ENCODE measurements around the gene ARHGEF6.
A peak's percentile ranks its signal among the peaks of the same experiment; 100 is the strongest.

ARHGEF6 gene

DNA sequence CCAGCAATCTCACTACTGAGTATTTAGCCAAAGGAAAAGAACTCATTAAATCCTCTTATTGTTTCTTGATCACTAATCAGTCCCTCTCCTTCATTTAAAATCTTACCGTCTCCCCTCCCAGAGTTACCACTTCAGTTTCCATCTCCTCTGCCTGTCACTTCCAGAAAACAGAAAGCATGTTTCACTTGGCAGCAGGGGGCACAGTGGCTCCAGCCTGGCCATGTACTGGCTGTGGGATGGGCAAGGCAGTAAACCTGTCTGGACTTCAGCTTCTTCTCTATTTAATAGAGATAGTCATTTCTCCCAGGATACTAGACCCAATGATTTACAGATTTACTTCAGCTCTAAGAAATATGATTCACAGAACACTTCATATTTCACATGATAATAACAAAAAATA lies 69.6 kb downstream of the ARHGEF6 start:
- H3K27me3 Mint-ChIP-seq (ENCODE audit: low read depth): no peaks in the 10 kb centered on the region
- H3K36me3 Mint-ChIP-seq (ENCODE audit: low read depth): peaks cover 20% of the 10 kb centered on the region
- H3K9me3 Mint-ChIP-seq: no peaks in the 10 kb centered on the region
- peak overlapping the region; percentile 26 for H3K4me3 Mint-ChIP-seq
- peaks cover 32% of the 10 kb centered on the region for H3K4me1 Mint-ChIP-seq (ENCODE audit: low read depth)
- peak overlapping the region; percentile 98 for H3K27ac Mint-ChIP-seq

DNA sequence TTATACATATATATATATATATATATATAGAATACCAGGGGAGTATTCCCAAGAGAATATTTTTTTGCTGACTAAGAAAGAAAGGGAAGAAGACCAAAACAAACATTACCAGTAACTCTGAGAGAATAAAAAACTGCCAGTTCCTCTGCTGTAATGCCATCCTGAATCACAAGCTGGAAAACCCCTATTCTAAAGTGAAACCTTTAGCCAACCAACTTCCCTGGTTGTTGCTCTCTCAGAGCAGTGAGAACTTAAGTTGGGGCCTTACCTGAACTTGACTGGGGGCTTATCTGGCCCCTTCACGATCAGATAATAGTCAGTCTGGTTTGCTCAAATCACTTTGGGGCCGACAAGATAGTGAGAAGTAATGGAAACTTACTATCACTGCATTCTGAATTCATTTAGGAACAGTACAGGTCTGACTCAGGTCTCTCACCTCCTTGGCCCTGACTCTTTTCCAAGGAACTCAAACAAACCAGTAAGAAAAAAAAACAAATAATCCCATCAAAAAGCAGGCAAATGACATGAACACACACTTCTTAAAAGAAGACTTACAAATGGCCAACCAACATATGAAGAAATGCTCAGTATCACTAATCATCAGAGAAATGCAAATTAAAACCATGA lies 70.3 kb downstream of the ARHGEF6 start:
- Mint-ChIP-seq H3K4me3 (peak overlapping the region; percentile 53), H3K4me1 (ENCODE audit: low read depth) (peaks cover 31% of the 10 kb centered on the region)

DNA sequence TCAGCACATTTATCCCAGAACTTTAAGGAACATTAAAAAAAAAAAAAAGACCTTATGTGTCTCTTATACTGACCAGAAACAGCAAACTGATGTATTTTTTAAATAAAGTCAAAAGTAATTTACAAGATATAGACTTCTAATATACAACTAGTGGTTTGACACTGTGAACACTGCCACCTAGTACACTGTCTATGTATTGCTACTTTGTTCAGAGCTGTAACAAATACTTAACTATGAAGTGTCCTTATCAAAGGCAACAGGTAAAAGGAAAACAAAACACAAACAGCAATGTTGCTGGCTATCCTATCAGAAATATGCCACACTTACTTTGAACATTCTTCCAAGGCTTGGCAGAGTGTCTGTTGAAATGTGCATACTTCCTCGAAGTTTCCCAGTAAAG lies 72.4 kb downstream of the ARHGEF6 start:
- H3K4me1 Mint-ChIP-seq (ENCODE audit: low read depth): peaks cover 20% of the 10 kb centered on the region
- H3K4me3 Mint-ChIP-seq: no peak overlapping the region
- no peaks in the 10 kb centered on the region for H3K9me3 Mint-ChIP-seq
- H3K27ac Mint-ChIP-seq: no peak overlapping the region
- no peaks in the 10 kb centered on the region for H3K27me3 Mint-ChIP-seq (ENCODE audit: low read depth)
- H3K36me3 Mint-ChIP-seq (ENCODE audit: low read depth): peaks cover 34% of the 10 kb centered on the region

More for the DNA sequence above, 70.3 kb downstream of the ARHGEF6 start:
- Mint-ChIP-seq H3K36me3 (ENCODE audit: low read depth) (peaks cover 23% of the 10 kb centered on the region), H3K27me3 (ENCODE audit: low read depth) (no peaks in the 10 kb centered on the region), H3K9me3 (no peaks in the 10 kb centered on the region), H3K27ac (peak overlapping the region; percentile 98)

DNA sequence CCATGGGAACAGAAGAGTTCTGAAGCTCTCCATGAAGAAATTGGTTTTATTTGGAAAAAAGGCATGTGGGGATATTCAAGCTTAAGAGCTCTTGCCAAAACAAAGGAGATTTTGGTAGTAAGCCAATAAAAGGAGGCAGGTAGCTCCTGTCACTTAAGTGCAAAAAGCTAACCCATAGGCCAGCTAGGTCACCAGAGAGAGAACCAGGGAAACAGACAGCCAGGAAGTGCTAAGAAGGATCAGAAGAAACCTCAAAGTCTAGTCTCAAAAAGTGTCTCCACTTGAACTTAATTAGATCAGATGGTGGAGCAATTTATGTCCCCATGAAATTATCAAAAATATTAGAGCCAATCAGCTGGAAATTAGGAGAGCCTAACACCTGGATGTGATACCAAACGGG lies 83.6 kb downstream of the ARHGEF6 start:
- peaks cover 31% of the 10 kb centered on the region for H3K36me3 Mint-ChIP-seq (ENCODE audit: low read depth)
- no peaks in the 10 kb centered on the region for H3K27me3 Mint-ChIP-seq (ENCODE audit: low read depth)
- H3K9me3 Mint-ChIP-seq: peaks cover 18% of the 10 kb centered on the region
- H3K4me3 Mint-ChIP-seq: no peak overlapping the region
- H3K27ac Mint-ChIP-seq: no peak overlapping the region
- H3K4me1 Mint-ChIP-seq (ENCODE audit: low read depth): peaks cover 44% of the 10 kb centered on the region

DNA sequence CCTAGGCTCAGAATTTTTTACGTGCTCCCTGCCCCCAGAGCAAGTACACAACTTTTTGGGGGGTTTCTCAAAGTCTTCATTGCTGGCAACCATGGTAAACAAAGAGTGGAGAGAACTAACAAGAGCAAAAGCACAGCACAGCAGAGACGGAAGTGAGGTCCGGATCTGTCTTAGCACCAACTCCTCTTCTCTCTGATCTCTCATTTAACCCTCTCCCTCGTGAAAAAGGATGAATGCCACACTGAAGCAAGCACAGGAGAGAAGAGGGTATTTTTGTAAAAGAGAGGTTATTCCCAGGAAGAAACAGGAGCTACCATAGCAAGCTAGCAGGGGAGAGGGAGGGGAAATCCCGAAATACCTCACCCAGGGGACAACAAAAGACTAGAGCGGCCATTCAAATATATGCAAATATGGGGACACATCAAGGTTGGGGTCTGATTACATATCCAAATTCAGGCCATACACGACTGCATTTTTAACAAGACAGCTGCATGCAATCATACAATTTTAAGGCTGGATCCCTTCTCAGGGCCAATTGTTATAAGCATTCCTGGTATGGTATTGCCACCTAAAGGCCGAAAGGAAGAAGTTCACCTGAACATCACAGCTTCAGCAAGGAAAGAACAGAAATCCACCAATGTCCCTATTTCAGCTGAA lies 86.2 kb downstream of the ARHGEF6 start:
- H3K4me1 Mint-ChIP-seq (ENCODE audit: low read depth): peaks cover 59% of the 10 kb centered on the region
- peak overlapping the region; percentile 98 for H3K27ac Mint-ChIP-seq
- peak overlapping the region; percentile 80 for H3K4me3 Mint-ChIP-seq
- peaks cover 22% of the 10 kb centered on the region for H3K36me3 Mint-ChIP-seq (ENCODE audit: low read depth)
- H3K27me3 Mint-ChIP-seq (ENCODE audit: low read depth): no peaks in the 10 kb centered on the region
- peaks cover 5% of the 10 kb centered on the region for H3K9me3 Mint-ChIP-seq

DNA sequence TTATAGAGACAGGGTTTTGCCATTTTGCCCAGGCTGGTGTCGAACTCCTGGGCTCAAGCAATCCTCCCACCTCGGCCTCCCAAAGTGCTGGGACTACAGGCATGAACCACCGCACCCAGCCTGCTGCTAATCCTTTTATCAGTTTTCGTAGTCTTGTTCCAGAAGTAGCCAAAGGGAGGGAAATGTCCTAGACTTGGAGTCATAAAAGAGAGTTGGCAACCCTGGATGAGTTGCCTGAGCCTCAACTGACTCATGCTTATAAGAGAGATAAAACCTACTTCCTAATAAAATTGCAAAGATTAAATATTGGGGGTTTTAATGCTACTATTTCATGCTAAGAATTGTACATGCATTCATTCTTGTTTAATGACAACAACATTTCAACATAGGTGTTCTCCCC lies 88.5 kb downstream of the ARHGEF6 start:
- peaks cover 69% of the 10 kb centered on the region for H3K4me1 Mint-ChIP-seq (ENCODE audit: low read depth)
- H3K36me3 Mint-ChIP-seq (ENCODE audit: low read depth): peaks cover 25% of the 10 kb centered on the region
- no peaks in the 10 kb centered on the region for H3K9me3 Mint-ChIP-seq

DNA sequence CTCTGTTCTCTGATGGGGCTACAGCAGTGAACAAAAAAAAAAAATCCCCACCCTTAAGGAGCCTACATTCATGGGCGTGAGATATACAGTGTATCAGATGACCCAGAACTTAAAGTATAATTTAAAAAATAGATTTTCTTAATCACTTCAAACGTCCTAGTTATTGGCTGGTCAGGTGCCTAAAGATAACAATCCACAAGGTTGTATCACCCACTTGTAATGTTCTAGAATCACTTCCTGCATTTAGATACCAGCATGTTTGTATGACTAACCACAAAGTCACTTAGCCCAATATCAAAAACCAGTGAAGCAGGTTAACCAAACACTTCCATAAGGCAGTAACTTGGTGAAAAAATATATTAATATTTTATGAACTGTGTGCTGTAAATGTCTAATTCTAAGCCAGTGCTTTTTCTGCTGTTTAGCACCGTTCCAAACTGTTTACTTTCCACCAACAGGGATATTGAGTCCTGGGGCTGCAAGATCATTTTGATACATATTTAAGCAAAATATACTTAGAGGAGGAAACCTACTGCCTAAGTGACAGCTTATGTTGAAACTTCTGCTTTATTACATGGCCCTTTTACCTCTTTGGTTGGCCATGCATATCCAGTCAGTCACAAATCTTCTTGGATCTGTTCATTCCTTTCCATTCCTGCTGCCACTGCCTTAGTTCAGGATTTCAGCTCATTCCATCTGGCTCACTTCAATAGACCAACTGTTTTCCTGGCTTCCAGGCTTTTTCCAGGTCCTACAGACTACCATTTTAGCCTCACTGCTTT lies 89.5 kb downstream of the ARHGEF6 start:
- Mint-ChIP-seq H3K4me1 (ENCODE audit: low read depth) (peaks cover 65% of the 10 kb centered on the region), H3K27me3 (ENCODE audit: low read depth) (no peaks in the 10 kb centered on the region), H3K27ac (peak overlapping the region; percentile 69), H3K36me3 (ENCODE audit: low read depth) (peaks cover 28% of the 10 kb centered on the region), H3K9me3 (no peaks in the 10 kb centered on the region), H3K4me3 (peak overlapping the region; percentile 46)

More for the DNA sequence above, 88.5 kb downstream of the ARHGEF6 start:
- Mint-ChIP-seq H3K27ac (no peak overlapping the region), H3K4me3 (no peak overlapping the region), H3K27me3 (ENCODE audit: low read depth) (no peaks in the 10 kb centered on the region)

DNA sequence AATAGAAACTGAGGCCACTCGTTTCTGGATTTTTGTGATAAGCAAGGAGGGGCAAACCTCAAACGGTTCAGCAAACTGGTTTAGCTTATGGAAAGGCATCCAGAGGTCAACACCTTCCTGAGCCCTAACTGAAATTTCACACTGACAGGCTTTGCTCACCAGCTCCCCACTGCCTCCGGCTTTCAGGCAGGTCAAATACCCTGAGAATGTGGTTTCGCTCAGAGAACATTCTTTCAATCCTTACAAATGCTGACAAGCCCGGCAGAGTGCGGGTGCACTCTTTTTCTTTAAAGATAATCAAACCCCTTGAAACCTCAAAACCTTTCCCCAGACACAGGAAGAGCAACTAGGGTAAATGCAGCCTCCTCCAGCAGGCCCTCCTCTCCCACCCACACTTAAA lies 91.3 kb downstream of the ARHGEF6 start:
- Mint-ChIP-seq H3K4me3 (peak overlapping the region; percentile 64), H3K36me3 (ENCODE audit: low read depth) (peaks cover 26% of the 10 kb centered on the region), H3K4me1 (ENCODE audit: low read depth) (peaks cover 55% of the 10 kb centered on the region), H3K27ac (peak overlapping the region; percentile 91), H3K27me3 (ENCODE audit: low read depth) (no peaks in the 10 kb centered on the region), H3K9me3 (no peaks in the 10 kb centered on the region)

DNA sequence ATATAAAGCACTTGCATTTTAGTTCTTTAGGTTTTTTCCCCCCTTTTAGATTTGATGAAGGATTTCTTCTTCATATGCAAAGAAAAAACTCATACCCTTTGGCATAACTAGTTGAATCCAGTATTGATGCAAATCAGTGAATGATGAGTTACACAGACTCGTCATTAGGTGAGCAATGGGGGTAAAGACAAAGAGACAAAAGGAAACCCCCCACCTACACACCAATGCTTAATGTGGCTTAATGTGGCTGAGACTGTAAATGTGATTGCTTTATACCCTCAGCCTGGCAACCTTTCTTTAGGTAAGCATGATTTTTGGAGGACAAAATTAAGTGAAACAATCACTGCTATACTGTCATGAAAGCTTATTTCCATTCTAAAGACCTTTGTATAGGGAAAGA lies 93.3 kb downstream of the ARHGEF6 start:
- peak overlapping the region; percentile 77 for H3K27ac Mint-ChIP-seq

DNA sequence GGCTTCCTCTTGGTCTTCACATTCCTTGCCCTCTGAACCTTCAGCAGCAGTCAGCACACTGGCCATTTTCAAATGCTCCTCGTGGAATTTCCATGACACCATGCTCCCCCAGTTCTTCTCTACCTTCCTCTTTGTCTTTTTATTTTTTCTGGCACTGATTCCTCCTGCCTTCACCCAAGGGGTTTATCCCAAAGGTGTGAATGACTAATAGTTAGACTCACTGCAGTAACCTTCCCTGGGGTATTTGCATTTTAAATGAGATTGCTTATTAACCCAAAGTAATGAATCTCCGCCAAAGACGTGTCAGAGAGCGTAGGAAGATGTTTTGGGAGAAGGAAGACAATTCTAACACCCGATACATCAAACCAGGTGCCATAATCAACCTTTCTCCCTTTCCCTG lies 96.6 kb downstream of the ARHGEF6 start:
- H3K27me3 Mint-ChIP-seq (ENCODE audit: low read depth): no peaks in the 10 kb centered on the region

More for the DNA sequence above, 93.3 kb downstream of the ARHGEF6 start:
- peaks cover 24% of the 10 kb centered on the region for H3K36me3 Mint-ChIP-seq (ENCODE audit: low read depth)
- H3K4me3 Mint-ChIP-seq: peak overlapping the region; percentile 53
- H3K27me3 Mint-ChIP-seq (ENCODE audit: low read depth): no peaks in the 10 kb centered on the region
- H3K4me1 Mint-ChIP-seq (ENCODE audit: low read depth): peaks cover 42% of the 10 kb centered on the region
- no peaks in the 10 kb centered on the region for H3K9me3 Mint-ChIP-seq

DNA sequence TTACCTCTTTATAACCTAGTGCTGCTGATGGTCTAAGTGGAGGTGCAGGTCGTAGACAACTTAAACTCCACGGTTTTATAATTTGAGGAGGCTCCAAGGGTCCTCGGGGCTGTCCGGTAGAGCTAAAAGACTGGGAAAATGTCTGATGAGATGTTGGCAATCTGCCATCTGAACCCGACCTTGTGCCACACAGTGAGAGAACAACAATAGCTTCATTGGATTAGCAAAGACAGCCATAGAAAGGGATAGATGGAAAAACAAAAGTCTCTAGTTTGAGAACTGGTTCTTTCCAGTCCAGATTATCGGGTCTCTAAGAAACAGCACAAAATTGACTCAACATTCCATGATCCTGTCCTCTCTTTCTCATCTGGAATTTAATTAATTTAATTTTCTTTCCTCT lies 101.2 kb downstream of the ARHGEF6 start:
- H3K9me3 Mint-ChIP-seq: no peaks in the 10 kb centered on the region
- H3K27me3 Mint-ChIP-seq (ENCODE audit: low read depth): no peaks in the 10 kb centered on the region
- peaks cover 31% of the 10 kb centered on the region for H3K4me1 Mint-ChIP-seq (ENCODE audit: low read depth)
- no peak overlapping the region for H3K27ac Mint-ChIP-seq
- H3K4me3 Mint-ChIP-seq: no peak overlapping the region
- H3K36me3 Mint-ChIP-seq (ENCODE audit: low read depth): peaks cover 43% of the 10 kb centered on the region

More for the DNA sequence above, 96.6 kb downstream of the ARHGEF6 start:
- H3K4me3 Mint-ChIP-seq: no peak overlapping the region
- H3K4me1 Mint-ChIP-seq (ENCODE audit: low read depth): peaks cover 19% of the 10 kb centered on the region
- H3K27ac Mint-ChIP-seq: no peak overlapping the region
- no peaks in the 10 kb centered on the region for H3K9me3 Mint-ChIP-seq
- H3K36me3 Mint-ChIP-seq (ENCODE audit: low read depth): peaks cover 34% of the 10 kb centered on the region

DNA sequence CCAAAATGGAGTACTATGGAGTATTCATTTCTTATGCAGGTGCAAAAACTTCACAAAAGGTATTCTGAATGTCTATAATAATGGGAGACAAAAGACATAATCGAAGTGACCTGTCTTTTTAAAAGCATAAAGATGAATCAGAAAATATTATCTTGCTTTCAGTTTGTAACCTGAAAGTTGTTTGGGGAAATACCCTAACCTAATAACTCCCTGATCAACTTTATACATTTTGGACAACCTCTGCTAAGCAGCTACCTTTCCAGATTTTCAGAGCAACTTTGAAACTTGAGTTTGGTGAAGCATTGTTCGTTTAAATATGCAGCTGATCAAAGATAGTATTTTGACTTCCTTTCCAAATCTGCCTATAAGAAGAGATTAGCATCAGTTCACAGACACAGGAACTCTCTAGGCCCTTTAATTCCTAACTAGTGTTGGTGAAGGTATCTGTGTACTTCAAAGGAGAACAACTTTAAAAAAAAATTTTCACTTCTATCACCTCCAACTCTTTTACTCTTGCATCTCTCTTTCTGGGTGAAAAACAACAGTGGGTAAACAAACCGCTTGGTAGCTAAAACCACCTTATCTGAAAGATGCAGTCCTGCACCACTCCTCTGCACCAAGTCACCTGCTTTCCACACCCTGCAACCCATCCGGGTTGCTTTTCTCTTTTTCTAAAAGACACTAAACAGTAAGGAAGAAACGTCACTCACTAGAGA lies 106.3 kb downstream of the ARHGEF6 start:
- Mint-ChIP-seq H3K27ac (peak overlapping the region; percentile 98), H3K27me3 (ENCODE audit: low read depth) (no peaks in the 10 kb centered on the region), H3K4me1 (ENCODE audit: low read depth) (peaks cover 73% of the 10 kb centered on the region), H3K4me3 (peak overlapping the region; percentile 72), H3K9me3 (no peaks in the 10 kb centered on the region), H3K36me3 (ENCODE audit: low read depth) (peaks cover 67% of the 10 kb centered on the region)

DNA sequence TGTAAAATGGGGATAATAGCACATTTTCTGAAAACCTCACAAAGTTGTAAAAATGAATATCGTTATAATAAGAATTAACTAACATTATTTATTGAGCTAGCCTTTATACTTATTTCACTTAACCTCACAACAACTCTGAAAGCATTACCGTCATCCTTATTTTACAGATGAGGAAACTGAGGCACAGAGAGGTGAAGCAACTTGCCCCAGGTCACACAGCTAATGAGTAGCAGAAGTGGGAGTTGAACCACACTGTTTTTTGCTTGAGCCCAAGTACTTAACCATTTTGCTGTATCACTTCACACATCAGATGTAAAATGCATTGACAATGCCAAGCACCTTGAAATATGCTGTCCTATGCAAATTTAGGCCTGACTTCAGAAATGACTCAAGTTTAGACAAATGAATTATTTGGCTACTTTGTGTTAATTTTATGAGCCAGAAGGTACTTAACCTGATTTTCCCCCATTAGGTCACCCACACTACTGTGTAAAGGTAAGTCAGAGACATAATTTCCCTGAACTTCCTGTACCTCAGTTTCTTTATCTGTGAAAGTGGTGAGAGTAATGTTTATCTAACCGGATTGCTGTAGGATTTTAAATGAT lies 109.6 kb downstream of the ARHGEF6 start:
- H3K27ac Mint-ChIP-seq: peak overlapping the region; percentile 36
- peaks cover 77% of the 10 kb centered on the region for H3K4me1 Mint-ChIP-seq (ENCODE audit: low read depth)
- H3K4me3 Mint-ChIP-seq: no peak overlapping the region
- H3K36me3 Mint-ChIP-seq (ENCODE audit: low read depth): peaks cover 76% of the 10 kb centered on the region
- H3K9me3 Mint-ChIP-seq: no peaks in the 10 kb centered on the region
- no peaks in the 10 kb centered on the region for H3K27me3 Mint-ChIP-seq (ENCODE audit: low read depth)
